ENCODE data around the gene FAM163A.
"Not testable (repeated sequence)": the region's sequence is repeated elsewhere in the genome, so short reads cannot be mapped to it uniquely, and the experiment has no call there.

FAM163A gene

DNA sequence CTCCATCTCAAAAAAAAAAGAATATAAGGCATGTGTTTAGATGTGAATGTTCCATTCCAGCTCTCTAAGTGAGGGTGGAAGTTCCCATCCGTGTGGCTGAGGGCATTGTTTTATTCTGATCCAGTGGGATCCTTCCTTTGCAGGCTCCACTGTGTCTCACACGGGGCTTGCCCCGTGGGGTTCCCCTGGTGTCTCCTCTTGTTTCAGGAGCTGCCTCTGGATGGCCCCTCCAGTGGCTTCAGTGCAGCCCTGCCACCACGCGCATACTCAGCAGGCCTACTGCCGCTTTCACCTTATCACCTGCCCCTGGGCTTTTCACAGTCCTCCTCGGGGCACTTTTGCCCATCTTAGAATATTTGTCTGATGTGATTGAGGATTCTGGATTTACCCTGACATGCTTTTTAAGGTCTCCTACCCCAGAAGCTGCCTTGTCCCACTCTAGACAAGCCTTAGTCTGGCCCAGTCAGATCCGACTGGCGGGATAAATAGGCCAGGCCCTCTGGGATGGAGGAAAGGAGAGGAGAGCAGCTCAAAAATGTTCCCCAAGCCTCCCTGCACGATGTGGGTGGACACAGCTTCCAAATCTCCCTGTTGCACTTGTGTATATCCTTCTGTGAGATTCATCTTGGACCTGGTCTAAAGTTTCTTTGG is 55.2 kb downstream of the FAM163A start:
- no peak for DNase-seq

DNA sequence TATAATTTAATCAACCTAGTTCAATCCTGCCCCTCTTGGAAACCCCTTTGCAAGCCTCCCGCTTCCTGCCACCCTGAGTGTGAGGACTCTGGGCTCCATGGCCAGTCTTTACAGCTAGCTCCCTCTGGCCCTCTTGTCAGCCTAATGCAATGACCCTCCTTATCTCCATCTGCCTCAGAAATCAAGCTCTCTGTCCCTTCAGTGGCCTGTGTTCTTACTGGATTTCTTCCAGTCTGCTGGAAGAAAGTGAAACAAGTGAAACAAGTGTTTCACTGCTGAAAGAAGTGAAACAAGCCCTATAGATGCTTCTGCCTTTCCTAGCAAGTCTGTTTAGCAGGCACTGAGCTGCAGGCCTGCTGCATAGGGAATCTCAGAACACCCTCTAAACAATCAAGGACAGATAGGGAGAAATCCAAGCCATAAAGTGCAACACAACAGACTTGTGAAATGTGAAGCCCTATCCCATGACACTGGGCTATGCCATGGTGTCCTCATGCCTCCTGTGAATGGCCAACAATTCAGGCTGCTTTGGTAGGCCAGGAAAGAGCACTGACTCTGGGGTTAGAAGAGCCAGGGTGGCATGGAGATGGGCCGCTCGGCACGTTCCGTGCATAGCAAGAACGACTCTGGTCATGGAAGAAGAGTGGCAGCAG is 55.9 kb downstream of the FAM163A start:
- no peak for DNase-seq

DNA sequence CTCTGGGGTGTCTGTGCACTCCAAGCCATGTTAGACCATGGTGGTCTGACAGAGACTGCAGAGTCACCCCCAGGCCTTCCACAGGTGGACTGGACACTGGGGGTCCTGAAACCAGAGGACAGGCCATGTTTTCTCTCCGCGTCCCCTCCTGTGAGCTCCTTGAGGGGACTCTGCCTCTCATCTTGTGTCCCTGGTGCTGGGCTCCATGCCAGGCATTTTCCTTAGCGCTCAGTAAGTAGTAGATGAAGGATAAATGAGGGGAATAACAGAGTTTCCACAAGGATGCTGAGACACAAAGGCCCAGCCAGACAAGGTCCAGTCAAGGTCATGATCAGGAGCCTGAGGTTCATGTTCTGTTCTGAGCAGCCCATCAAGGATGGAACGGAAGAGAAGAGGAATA is 57.4 kb downstream of the FAM163A start:
- DNase-seq: no peak

DNA sequence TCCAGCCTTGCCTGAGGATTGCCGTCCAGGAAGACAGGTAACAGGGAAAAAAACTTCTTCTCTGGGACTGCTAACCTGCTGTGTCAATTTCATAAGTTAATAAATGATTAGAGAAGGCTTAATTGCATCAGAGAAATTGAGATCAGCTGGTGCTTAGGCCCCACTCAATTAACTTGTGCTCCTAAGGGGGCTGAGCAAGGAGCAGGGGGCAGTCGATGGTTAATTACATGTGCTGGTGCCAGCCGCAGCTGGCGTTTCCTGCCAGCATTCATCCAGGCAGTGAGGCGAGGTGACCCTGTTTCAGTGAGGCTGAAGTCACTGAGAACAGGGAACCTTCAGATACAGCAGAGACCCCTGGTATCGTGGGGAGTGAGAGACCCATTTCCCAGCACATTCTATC is 60.0 kb downstream of the FAM163A start:
- peak; percentile 28 for DNase-seq

DNA sequence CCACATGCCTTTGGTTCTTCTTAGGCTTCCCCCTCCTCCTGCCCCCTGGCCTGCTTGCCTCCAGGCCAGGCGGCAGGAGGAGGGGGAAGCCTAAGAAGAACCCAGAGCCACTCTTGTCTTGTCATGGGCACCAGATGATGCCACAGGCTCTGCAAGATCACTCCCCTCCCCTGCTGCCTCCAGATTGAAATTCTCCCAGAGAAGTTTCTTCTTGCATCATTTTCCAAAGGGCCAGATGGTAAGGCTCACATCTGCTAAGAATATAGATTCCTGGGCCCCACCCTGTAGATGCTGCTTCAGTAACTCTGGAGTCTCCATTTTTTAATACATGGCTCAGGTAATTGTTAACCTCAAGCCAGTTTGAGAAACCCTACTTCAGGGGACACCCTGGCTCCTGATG is 60.8 kb downstream of the FAM163A start:
- no peak for DNase-seq

DNA sequence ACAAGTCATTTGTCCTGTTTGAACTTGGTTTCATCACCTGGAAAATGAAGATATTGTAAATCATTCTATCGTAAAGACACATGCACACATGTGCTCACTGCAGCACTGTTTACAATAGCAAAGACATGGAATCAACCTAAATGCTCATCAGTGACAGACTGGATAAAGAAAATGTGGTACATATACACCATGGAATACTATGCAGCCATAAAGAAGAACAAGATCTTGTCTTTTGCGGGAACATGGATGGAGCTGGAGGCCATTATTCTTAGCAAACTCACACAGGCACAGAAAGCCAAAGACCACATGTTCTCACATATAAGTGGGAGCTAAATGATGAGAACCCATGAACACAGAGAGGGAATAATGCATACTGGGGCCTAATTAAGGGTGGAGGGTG is 61.3 kb downstream of the FAM163A start:
- DNase-seq: not testable (repeated sequence)

DNA sequence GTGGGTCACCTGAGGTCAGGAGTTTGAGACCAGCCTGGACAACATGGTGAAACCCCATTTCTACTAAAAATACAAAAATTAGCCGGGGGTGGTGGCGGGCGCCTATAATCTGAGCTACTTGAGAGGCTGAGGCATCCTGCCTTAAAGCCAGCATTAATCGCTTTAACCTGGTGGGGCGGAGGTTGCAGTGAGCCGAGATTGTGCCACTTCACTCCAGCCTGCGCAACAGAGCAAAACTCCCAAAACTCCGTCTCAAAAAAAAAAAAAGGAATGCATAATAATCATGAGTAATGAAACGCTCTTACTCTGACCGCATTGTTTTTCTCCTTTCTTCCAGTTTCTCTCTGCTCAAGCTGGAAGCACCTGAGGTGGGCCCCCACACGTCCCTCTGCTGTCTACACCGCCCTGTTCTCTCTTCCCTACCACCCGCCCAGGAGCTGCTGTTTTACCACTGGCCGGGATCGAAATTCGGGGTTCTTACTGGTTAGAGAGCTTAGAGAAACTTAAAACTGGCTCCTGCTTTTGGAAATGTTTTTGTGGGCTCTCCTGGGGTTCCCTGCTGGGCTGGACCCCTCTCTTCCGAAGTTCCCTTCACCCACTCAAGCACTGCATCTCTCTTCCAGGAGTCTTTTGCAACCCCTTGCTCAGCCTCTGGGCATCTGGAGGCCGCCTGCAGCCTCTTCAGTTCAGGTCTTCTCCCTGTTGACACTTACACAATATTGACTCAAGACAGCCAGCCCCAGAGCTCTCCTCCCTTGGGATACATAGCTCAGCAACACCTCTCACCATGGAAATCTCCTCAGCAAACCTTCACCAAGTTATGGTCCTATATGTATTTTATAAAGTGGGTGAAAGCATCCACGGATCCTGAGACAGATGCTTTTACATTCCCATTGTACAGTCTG is 62.5 kb downstream of the FAM163A start:
- no peak for DNase-seq

DNA sequence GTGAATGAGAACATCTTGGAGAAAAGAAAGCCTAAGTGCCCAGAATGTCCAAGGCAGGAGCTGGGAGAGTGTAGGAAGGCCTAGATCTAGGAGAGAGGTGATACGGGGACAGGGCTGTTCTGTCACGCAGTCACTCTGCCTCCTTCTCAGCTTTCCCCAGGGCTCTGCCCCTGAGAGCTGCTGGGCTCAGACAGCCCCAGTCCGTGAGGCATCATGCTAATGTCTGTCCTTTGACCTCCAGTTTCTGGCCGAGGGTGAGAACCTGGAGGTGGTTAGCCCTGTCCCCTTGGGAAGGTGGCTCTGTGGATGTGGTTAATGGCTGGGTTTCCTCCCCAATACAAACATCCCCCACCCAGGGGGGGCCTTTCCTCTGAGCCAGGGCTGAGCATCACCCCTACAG is 63.2 kb downstream of the FAM163A start:
- DNase-seq: no peak

DNA sequence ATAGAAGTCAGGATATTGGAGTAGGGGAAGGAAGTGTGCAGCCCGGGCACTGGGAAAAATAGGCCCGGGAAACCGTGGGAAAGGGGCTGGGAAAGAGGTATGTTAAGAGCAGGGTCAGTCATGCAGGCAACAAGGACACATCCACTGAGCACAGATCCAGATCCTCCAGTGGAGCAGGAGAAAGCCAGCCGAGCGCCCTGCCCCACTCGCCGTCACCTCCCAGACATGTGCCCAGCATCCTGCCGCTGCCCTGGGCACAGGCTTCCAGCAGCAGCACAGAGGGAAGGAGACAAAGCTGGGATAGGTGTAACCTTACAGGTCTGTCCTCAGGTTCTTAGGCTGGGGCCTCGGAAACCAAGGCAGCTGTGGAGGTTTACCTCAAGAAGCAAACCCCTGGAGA is 64.2 kb downstream of the FAM163A start:
- DNase-seq: no peak

DNA sequence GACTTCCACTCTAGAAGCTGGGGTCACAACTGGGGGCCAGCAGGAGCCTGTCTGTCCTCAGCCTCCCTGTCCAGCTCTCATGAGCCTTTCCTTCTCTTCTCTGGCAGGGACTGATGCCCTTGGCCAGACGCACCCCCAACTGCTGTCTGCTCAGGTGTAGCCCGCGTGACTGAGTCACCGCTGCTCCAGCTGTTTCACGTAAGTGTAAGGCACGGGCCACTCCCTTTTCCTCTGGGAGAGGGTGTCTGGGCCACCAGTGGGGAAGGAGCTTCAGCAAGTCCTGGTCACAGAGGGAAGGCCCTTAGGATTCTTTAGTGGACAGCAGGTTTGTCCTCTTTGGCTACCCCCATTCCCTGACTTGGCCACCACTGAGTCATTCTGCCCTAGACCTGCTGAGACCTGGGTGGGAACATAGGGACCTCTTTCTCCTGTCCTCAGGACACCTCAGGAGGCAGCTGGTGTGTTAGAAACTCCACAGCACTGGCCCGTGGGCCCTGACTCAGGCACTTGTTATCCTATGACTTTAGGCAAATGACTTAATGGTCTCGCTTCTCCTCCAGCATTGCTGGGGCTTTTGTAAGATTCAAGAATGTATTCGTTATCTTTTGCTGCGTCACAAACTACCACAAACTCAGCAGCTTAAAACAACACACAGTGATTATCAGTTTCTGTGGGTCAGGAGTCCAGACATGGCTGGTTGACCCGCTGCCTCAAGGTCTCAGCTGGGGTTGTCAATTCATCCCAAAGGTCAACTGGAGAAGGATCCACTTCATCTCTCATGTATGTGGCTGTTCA is 64.8 kb downstream of the FAM163A start:
- peak; percentile 52 for DNase-seq

DNA sequence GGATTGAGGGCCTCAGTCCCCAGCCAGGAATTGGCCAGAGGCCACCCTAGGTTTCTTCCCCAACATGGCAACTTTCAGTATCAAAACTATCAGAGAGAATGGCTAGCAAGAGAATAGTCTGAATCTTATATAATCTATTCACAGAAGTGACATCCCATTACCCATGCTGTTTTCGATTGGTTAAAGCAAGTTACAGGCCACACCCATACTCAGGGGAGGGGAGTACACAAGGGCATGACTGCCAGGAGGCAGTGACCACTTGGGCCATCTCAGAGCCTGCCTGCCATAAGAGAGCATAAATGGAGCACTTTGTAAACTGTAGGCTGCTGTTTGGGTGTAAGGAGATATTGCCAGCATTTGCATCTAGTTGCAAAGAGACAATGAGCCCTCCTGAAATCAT is 65.4 kb downstream of the FAM163A start:
- DNase-seq: no peak

DNA sequence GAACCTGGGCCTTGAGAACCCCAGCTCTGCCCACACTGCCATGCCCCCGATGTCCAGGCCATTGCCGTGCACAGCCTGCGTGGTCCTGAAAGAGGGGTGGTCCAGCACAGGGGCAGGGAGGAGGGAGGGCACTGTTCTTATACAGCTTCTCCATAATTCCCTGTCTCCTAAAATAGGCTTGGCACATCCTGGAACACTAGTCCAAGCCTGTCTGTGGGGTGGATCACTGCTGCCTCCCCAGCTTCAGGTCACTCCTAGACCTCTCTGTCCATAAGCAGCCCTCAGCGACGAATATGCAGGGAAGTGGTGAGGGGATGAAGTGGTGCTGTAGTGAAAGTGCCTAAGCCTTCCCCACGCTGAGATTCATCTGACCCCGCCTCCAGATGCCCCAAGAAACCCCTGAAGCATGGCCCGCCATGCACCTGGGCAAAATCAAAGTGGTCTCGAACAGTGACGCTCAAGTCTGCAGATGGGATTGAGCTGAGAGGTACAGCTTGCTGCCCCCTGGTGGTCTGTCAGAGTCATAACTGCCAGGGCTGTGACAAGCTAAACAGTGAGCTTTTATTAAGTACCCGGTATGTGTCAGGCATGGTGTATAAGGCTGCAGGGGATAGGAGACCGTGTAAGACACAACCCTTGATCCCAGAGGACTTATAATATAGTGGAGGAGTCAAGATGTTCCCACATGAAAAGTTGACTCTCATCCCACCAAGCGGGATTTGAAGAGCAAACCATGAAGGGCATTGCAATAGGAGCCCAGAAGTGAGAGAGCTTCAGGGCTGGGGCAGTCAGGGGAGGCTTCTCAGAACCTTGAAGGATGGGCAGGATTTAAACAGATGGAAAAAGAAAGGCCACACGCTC is 66.6 kb downstream of the FAM163A start:
- peak; percentile 86 for DNase-seq

DNA sequence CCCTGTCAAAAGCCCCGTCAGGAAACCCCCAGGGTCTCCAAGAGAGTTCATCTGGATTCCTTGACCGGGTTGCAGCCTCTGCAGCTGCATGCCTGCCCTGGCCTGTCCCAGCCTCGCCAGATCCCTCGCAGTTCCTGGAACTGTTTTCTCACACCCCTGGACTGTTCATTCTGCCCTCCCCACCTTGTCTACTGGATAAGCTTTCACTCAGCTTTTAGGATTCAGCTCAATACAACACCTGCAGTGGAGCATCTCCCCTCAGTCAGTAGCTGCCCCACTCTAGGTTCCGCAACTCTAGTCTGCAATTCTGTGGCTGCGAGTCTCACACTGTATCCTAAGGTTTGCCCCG is 67.2 kb downstream of the FAM163A start:
- DNase-seq: peak; percentile 54

DNA sequence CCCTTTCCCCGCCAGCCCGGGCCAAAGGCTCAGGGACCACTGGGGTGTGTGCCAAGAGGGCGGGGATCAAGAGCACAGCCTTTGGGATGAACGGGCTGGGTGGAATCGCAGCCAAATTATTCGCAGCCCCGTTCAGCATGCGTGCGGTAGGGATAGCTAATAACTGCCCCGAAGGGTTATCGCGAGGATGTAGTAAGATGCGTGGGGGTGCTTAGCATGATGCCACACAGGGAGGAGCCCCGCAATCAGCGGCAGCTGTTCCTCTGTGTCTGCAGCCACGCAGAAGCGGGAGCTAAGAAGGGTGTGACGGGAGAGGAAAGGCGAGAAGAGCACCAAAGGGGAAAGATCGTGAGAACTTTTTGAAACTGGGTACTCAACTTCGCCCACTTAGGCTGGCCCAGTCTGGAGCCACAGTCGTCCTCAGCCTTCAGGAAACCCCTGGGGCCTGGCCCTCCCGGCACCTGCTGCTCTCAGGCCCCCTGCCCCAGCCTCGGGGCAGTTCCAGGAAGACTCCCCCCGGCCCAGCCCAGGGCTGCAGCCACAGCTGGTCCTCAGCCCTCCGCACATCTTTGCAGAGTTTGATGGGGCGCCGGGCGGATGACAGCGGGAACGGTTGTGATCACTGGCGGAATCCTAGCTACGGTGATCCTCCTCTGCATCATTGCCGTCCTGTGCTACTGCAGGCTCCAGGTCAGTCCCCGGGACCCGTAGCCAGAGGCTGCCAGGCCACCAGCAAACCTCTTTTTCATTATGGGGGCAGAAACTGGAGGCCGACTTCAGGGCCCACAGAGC is 69.6 kb downstream of the FAM163A start:
- peak; percentile 56 for DNase-seq

DNA sequence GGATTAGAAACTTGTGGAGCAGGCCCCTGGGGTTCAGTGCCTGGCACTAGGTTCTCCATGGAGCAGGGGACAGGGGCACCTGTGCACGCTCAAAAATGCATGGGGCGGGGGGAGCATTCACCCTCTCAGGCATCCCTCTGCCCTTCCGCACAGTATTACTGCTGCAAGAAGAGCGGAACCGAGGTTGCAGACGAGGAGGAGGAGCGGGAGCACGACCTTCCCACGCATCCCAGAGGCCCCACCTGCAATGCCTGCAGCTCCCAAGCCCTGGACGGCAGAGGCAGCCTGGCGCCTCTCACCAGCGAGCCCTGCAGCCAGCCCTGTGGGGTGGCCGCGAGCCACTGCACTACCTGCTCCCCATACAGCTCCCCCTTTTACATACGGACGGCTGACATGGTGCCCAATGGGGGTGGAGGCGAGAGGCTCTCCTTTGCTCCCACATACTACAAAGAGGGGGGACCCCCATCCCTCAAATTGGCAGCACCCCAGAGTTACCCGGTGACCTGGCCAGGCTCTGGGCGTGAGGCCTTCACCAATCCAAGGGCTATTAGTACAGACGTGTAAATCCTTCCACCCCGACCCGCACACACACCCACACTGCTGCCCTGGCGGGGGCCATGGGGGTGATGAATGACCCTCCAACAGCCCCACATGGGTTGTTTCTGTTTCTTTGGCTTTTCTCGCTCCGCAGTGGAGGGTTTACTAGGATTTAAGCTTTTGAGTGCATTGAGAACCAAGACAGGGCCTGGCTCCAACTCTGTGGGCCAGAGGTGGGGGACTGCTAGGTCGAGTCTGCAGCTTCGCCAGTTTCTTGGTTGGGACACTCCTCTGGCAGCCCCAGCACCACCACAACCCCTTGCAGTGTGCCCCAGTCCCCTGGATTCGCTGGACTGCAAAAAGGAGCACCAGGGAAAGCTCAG is 70.8 kb downstream of the FAM163A start:
- peak; percentile 56 for DNase-seq

DNA sequence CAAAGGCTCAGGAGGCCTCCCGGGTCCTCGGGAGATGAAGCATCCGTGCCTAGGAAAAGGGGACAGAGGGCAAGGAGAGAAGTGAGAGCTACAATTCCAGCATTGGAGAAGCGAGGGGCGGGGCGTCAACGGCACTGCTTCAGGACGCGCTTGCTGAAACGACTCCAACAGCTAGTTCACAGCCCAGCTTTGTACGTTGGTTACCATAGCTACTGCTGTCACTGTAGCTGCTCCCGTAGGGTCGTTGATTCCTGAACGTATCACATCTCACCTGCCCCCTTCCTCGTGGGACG is 71.4 kb downstream of the FAM163A start:
- DNase-seq: no peak

DNA sequence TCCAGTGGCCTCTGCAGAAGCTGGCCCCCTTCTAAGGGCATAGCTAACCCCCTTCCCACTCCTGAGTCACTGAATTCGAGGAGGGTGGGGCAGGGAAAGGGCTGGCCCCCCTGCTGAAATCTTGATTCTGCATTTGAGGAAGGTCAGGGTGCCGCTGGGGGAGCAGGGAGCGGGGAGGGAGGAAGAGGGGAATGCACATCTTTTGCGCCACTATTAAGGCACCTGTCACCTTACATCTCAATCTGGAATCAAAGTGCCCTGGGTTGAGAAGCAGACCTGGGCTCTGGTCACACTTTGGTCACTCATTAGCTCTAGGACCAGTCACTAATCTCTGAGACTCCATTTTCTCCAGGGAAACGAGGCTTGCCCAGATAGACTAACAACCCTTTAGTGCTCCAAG is 72.5 kb downstream of the FAM163A start:
- DNase-seq: no peak

DNA sequence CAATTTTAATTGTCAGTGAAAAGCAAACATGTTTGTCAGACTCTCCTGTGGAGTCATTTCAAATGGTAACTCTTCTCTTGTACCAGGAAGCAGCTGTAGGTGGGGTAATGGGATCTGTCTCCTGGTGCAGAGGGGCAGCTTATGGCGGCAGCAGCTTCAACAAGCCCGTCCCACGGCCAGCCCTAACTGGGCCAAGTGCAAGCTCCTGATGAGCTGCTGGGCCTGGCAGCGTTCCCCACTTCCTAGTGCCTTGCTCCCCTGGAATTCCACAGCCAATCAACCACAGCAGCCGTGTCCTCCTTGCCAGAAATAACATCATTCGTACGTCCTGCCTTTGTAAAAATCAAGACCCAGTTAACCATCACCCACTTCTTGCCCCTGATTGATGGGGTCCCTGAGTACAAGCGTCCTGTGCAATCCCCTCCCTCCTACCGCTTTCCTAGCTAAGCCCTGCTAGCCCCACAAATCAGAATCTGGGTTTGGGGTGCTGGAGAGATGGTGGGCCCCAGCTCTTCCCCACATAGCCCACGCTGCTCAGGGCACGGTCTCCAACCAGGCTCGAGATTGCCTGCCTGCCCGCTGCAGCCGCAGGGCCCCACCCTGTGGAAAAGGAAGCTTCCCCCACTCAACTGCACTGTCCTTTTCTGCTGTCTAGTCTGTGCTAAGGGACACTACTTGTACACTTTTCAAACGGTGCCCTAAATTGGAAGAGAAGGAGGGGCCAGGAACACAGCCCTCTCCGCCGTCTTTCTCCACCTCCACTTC is 73.3 kb downstream of the FAM163A start:
- DNase-seq: peak; percentile 42

DNA sequence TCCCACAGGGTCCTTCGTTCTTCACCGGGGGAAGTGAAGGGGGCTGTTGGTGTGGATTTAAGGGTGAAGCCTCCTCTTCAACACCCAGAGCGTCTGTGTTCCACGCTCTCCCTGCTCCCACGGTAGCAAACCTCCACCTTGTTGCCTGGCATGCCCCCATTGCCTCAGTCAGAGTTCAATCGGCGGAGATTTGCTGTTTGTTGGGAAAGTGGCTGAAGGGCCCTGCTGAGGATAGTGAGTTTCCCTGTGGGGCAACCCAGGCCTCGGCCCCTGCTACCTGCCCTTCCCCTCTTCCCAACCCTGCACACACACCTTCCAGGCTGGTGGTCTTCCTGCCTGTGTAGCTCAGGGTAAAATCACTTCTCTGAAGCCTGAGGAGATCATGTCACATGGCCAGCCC is 74.0 kb downstream of the FAM163A start:
- peak; percentile 47 for DNase-seq

DNA sequence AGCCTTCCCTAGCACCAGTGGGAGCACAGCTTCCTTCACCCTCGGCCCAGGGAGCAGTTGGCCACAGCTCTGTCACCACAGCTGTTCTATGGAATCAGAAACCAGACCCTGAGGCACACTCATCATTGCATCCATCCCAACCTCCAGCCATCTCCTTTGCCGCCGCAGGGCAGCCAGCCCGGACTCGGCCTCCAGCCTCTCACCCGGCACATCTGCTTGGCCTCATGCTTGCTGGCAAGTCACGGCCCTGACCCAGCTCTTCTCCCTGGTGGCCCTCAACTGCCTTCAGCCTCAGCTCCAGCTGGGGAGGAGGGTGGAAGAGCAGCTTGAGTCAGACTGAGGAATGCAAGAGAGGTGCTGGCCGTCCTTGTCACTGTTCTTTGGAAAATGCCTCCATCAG is 74.7 kb downstream of the FAM163A start:
- peak; percentile 46 for DNase-seq
